K562 (cell line): ENCODE results near the gene MMP12. TPM values are rescaled to one million over a fixed set of nuclear protein-coding genes. Genes with fewer than 3 reads are reported as not detected.

Experiments used
- FOXK2 ChIP-seq, 2 experiments: fragments of 450-650 bp; IDR thresholded peaks in 1 of 2; conservative IDR thresholded peaks in 1 of 2; 2 replicates each; pipeline ENCODE4 v1.6.1; 2016; ENCODE audit warnings: low read depth in 2 of 2, mild to moderate bottlenecking in 1 of 2
- REST ChIP-seq, 2 experiments: fragments of 450-650 bp; formaldehyde crosslinking in 1 of 2; IDR thresholded peaks; 2 replicates each; pipeline versions ENCODE4 v1.4.0 to v1.6.1; 2014 to 2020; ENCODE audit warnings: mild to moderate bottlenecking in 2 of 2, borderline replicate concordance in 1 of 2, low read depth in 1 of 2
- SP1 ChIP-seq: sonication (generic); formaldehyde crosslinking; IDR thresholded peaks from 2 replicates; pipeline ENCODE4 v1.8.1; 2022; ENCODE audit warnings: mild to moderate bottlenecking, missing genetic modification reagents
- ZBTB9 ChIP-seq: fragments of 450-650 bp; formaldehyde crosslinking; IDR thresholded peaks from 2 replicates; pipeline ENCODE4 v1.4.0; 2020; ENCODE audit warnings: mild to moderate bottlenecking, moderate library complexity
- ZKSCAN3 ChIP-seq: fragments of 250-450 bp; sonication (Bioruptor Pico); IDR thresholded peaks from 2 replicates; pipeline ENCODE4 v1.4.0; 2020
- ZNF184 ChIP-seq: sonication (generic); formaldehyde crosslinking; IDR thresholded peaks from 2 replicates; pipeline ENCODE4 v1.5.0; 2020; ENCODE audit warnings: missing genetic modification reagents
- polyA plus RNA-seq, 8 experiments: library from polyadenylated mRNA; depleted of rRNA in 4 of 8; stranded (reverse) in 5 of 8; unstranded in 3 of 8; fragments of >200 nt; fragmentation: Nextera tagmentation in 2 of 8; fragmentation: Illumina TruSeq in 1 of 8; extraction: Ambion mirVana in 2 of 8; extraction: Trizol in 1 of 8; gene quantifications; 2 replicates each; pipeline versions ENCODE4 v1.2.1 to v1.2.3, GENCODE V29; 2011 to 2014; ENCODE audit warnings: inconsistent platforms in 1 of 8, missing spikeins in 1 of 8
- total RNA-seq, 7 experiments: library from RNA; depleted of rRNA in 6 of 7; stranded (reverse); fragments of >200 nt in 6 of 7; fragmentation: Illumina TruSeq in 2 of 7; extraction: Trizol in 2 of 7; gene quantifications; 2 replicates each; pipeline versions ENCODE4 v1.2.1 to v1.2.3, GENCODE V29; 2011 to 2021; ENCODE audit warnings: low replicate concordance in 1 of 7
- TF ChIP-seq, protein P1 (sequence below): fragments of 450-650 bp; IDR thresholded peaks from 2 replicates; pipeline ENCODE4 v1.6.1; 2016

The MMP12 gene
- total and polyA plus RNA-seq, 9 of the 15 experiments (the other 6 are each of a cell fraction or from before 2014, with no cell fraction given), result not detected

- no peak for TF ChIP-seq REST (IDR thresholded peaks at IDR 0.05; ENCODE audit: borderline replicate concordance)
- no peak for TF ChIP-seq REST (CRISPR knock-in tag; IDR thresholded peaks at IDR 0.05; ENCODE audit: low read depth)
- TF ChIP-seq SP1, result no peak
- TF ChIP-seq ZNF184, result no peak
- TF ChIP-seq, protein P1, sequence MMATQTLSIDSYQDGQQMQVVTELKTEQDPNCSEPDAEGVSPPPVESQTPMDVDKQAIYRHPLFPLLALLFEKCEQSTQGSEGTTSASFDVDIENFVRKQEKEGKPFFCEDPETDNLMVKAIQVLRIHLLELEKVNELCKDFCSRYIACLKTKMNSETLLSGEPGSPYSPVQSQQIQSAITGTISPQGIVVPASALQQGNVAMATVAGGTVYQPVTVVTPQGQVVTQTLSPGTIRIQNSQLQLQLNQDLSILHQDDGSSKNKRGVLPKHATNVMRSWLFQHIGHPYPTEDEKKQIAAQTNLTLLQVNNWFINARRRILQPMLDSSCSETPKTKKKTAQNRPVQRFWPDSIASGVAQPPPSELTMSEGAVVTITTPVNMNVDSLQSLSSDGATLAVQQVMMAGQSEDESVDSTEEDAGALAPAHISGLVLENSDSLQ, result no peak
- no peak for TF ChIP-seq ZBTB9 (CRISPR knock-in tag)
- TF ChIP-seq FOXK2 (conservative IDR thresholded peaks at IDR 0.05 in 1 of 2, IDR thresholded peaks at IDR 0.05 in 1 of 2; ENCODE audit: low read depth in 2 of 2), result no peak
- TF ChIP-seq ZKSCAN3 (CRISPR knock-in tag), result no peak
- TF ChIP-seq, all 486 proteins: peak for 0
These were observed 25.6 kb upstream of the MMP12 start (continued) for GRCh38 chr11:102900346-102900745.
